ENCODE measurements around the gene VENTX. TPM values are rescaled to one million over a fixed set of nuclear protein-coding genes. Genes with fewer than 3 reads are reported as not detected.

The VENTX gene
- total RNA-seq, 4 donors from 2014 or later, result 0.32 to 6.0 (median 2.4) TPM

DNA sequence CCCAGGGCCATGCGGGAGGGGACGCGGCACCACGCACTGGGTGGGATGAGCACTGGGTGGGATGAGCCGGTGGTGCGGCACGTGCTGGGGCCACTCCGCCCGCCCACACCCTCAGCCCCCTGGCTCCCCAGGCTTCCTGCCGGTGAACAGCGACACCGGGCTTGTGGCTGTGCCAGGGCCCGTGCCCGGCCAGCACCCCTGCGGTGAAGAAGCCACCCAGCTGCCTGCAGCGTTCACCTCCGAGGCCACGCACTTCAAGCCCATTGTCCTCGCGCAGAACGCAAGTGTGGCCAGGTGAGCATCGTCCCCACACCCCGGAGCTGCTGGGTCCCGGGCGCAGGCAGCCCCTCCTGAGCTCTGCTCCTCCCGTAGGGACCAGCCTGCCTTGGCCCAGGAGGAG, 39.4 kb upstream of the VENTX start:
- TF ChIP-seq CTCF (IDR thresholded peaks at IDR 0.05), result no peak
- ATAC-seq (ENCODE audit: low FRiP score) (no peak), DNase-seq (ENCODE audit: low spot score) (no peak)

DNA sequence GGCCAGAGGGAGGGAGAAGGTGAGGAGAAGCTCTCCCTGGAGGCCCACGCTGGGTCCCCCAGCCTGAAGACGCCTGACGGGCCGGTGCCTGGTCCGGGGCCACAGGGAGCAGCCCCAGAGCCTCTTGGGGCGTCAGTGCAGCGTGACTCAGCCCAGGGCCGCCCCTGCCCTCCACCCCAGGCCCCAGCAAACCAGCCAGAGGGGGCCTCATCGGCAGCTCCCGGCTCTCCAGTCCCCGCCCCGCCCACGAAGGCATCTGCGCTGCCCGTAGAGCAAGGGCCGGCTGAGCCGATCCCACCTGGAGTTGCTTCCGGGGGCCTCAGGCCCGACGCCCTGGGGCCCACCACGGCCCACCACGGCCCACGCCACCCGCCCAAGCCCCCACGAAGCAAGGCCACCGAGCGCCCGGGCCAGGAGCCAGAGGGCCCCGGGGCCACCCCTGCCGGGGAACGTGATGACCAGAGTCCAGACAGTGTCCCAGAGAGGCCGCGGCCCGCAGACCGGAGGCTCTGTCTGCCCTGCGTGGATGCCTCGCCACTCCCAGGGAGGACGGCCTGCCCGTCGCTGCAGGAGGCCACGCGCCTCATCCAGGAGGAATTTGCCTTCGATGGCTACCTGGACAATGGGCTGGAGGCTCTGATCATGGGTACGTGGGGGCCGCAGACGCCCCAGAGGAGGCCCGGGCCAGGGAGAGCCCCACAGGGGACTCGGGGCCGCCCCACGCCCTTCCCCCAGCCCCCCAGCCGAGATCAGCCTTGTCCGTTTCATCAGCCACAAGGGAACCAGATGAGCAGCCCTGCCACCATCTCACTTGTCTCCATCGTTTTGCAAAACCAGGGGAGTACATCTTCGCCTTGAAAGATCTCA, 38.8 kb upstream of the VENTX start:
- no peak for DNase-seq (ENCODE audit: low spot score)
- TF ChIP-seq CTCF (IDR thresholded peaks at IDR 0.05), result no peak
- ATAC-seq (ENCODE audit: low FRiP score), result no peak

GRCh38 chr10:133199488-133199885, 38.2 kb upstream of the VENTX start:
- no peak for TF ChIP-seq CTCF (IDR thresholded peaks at IDR 0.05)
- ATAC-seq (ENCODE audit: low FRiP score), result no peak

DNA sequence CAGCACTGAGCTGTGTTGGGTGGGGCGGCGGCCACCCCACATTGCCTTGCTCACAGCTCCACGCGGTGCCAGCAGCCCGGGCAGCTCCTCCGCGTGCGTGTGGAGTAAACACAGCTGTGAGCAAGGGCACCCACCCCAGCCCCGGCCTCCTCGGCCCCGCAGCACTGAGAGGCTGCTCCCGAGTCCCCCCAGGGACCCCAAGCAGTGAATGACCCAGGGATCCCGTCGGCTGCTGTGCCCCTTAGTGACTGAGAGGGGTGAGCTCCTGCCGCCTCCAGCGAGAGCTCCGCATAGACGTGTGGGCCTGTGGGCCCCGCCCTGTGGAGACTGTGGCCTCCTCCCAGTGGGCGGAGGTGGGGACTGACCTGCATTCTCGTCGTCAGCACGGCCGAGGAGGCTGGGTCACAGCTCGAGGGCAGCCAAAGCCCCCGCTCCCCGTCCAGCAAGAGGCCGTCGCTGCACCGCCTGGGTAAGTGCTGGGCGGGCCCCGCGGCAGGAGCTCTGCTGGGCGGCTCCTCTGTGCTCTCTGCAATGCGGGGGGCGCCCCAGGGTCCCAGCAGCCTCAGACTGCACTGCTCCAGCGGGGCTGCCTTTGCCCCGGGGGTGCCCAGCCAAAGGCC, 37.6 kb upstream of the VENTX start:
- no peak for DNase-seq (ENCODE audit: low spot score)
- ATAC-seq (ENCODE audit: low FRiP score), result peak; percentile 51
- no peak for TF ChIP-seq CTCF (IDR thresholded peaks at IDR 0.05)

More at GRCh38 chr10:133199488-133199885, 38.2 kb upstream of the VENTX start:
- DNase-seq (ENCODE audit: low spot score), result no peak

DNA sequence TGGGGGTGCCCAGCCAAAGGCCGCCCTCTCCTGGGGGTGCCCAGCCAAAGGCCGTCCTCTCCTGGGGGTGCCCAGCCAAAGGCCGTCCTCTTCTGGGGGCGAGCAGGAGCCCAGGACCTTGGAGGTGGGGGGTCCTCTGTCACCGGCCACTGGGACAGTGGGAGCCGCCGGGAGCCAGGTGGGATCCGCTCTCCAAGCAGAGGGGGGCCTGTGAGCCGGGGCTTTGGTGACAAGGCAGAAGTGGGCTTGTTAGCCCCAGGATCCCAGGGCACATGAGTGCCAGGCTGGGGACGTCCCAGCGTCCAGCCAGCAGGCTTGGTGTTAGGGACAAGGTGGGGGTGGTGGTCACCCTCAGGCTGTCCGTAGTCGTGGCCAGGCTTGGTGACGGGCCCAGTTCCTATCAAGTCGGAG, 37.0 kb upstream of the VENTX start:
- DNase-seq (ENCODE audit: low spot score) (no peak), ATAC-seq (ENCODE audit: low FRiP score) (no peak)
- no peak for TF ChIP-seq CTCF (IDR thresholded peaks at IDR 0.05)

GRCh38 chr10:133201151-133201947, 36.3 kb upstream of the VENTX start:
- DNase-seq (ENCODE audit: low spot score) (no peak), ATAC-seq (ENCODE audit: low FRiP score) (no peak)
- no peak for TF ChIP-seq CTCF (IDR thresholded peaks at IDR 0.05)

Data from omental fat pad (tissue), 4 donors.